Transverse colon (tissue), 4 donors: ENCODE results near the gene EXOSC1. TPM values are rescaled to one million over a fixed set of nuclear protein-coding genes. Genes with fewer than 3 reads are reported as not detected.

Experiments
- DNase-seq: peaks from one replicate; pipeline ENCODE4 v3.0.0-alpha.2; 2019
- H3K27ac ChIP-seq, 4 donors: fragments of 200-600 bp; sonication (generic); 2 replicates each; pipeline ENCODE4 v1.5.1; 2016 to 2018; ENCODE audit warnings: inconsistent platforms in 4 of 4
- H3K27me3 ChIP-seq: fragments of 200-600 bp; sonication (generic); 2 replicates; pipeline ENCODE4 v1.5.1; 2017; ENCODE audit warnings: inconsistent platforms
- H3K36me3 ChIP-seq, 4 donors: fragments of 200-600 bp; sonication (generic); 2 replicates each; pipeline ENCODE4 v1.5.1; 2017 to 2019; ENCODE audit warnings: inconsistent platforms in 4 of 4
- H3K4me1 ChIP-seq, 4 donors: fragments of 200-600 bp; sonication (generic); 2 replicates each; pipeline ENCODE4 v1.5.1; 2017 to 2020; ENCODE audit warnings: inconsistent platforms in 4 of 4
- H3K4me3 ChIP-seq, 4 donors: fragments of 200-600 bp; sonication (generic); 1 replicate in 1 of 4; 2 replicates in 3 of 4; pipeline versions ENCODE4 v1.5.1 to v1.6.1; 2017 to 2019; ENCODE audit warnings: inconsistent platforms in 4 of 4
- H3K9me3 ChIP-seq, 2 donors: fragments of 200-600 bp; sonication (generic); 2 replicates each; pipeline ENCODE4 v1.5.1; 2017 to 2019; ENCODE audit warnings: inconsistent platforms in 2 of 2
- CTCF ChIP-seq, 5 experiments: fragments of 200-600 bp in 3 of 5; fragments of 450-650 bp in 2 of 5; sonication (generic) in 3 of 5; IDR thresholded peaks; 1 replicate in 2 of 5; 2 replicates in 3 of 5; pipeline ENCODE4 v1.5.1; 2016 to 2017; ENCODE audit warnings: antibody characterized with exemption in 5 of 5, inconsistent platforms in 3 of 5, mild to moderate bottlenecking in 2 of 5, moderate library complexity in 1 of 5
- EP300 ChIP-seq: sonication (generic); formaldehyde crosslinking; IDR thresholded peaks from one replicate; pipeline ENCODE4 v1.6.1; 2017; ENCODE audit warnings: antibody characterized with exemption, low read depth
- POLR2A ChIP-seq: fragments of 450-650 bp; IDR thresholded peaks from one replicate; pipeline ENCODE4 v1.6.1; 2016; ENCODE audit warnings: antibody characterized with exemption, mild to moderate bottlenecking, moderate library complexity
- POLR2AphosphoS5 ChIP-seq, 3 donors: sonication (generic); formaldehyde crosslinking; IDR thresholded peaks; one replicate each; pipeline ENCODE4 v1.6.1; 2016; ENCODE audit warnings: antibody characterized with exemption in 3 of 3
- WGBS, 2 donors: methylation state at CpG; one replicate each; pipeline ENCODE4 v1.1.5; 2018; ENCODE audit warnings: low coverage in 1 of 2; 5-methylcytosine and 5-hydroxymethylcytosine counted together
- in situ Hi-C, 4 donors: fragments of 200-750 bp; cut with MboI; loops; one replicate each; pipeline versions ENCODE4 v1.15.0 to v1.15.1; 2017; ENCODE audit warnings: low sequenced_read_pairs in 3 of 4, low pct_ligation_motif_present in 1 of 4, low pct_unique_long_range_greater_than_20kb in 1 of 4
- intact Hi-C: fragments of 100-400 bp; cut with DNase I; formaldehyde crosslinking; loops from one replicate; pipeline ENCODE4 v1.15.1; 2023; ENCODE audit warnings: low total_unique reads
- total RNA-seq, 4 donors: library from RNA; depleted of rRNA; stranded (reverse); fragments of >200 nt; gene quantifications; one replicate each; pipeline ENCODE4 v1.1.0, GENCODE V29; 2016

Gene EXOSC1
- total RNA-seq, 4 donors from 2014 or later = 2.6 to 315 (median 26.1) TPM

GRCh38 chr10:97456686-97457065 is 10.9 kb upstream of the EXOSC1 start:
- intact Hi-C loops (no loop called here), in situ Hi-C loops (no loop called here)
- H3K4me1 ChIP-seq = no peaks in the 10 kb centered on the region

GRCh38 chr10:97456034-97456685 is 10.4 kb upstream of the EXOSC1 start:
- Histone ChIP-seq H3K27me3 (no peaks in the 10 kb centered on the region), H3K4me1 (no peaks in the 10 kb centered on the region), H3K9me3 (no peaks in the 10 kb centered on the region), H3K36me3 (peaks cover 0 to 40% (median 21%) of the 10 kb centered on the region in 4 donors), H3K4me3 (no peak overlapping the region), H3K27ac (no peak overlapping the region)
- 40 to 70% methylated on average over 3 to 5 of the region's 5 CpGs for WGBS, 2 donors
- no peak for TF ChIP-seq POLR2A
- no peak for TF ChIP-seq CTCF (IDR thresholded peaks at IDR 0.05)
- TF ChIP-seq POLR2AphosphoS5 (IDR thresholded peaks at IDR 0.05) = no peak
- TF ChIP-seq EP300 = no peak
- in situ Hi-C loops = no loop called here
- DNase-seq = no peak
- intact Hi-C loops = no loop called here

More at GRCh38 chr10:97456686-97457065, 10.9 kb upstream of the EXOSC1 start:
- WGBS, 2 donors = 81% methylated on average over 3 of the region's 3 CpGs; no CpG with 5 or more reads in 1 of the 2 donors
- H3K36me3 ChIP-seq = peaks cover 0 to 46% (median 23%) of the 10 kb centered on the region in 4 donors
- no peak for DNase-seq
- H3K27me3 ChIP-seq = no peaks in the 10 kb centered on the region
- H3K9me3 ChIP-seq = no peaks in the 10 kb centered on the region
- no peak overlapping the region for H3K4me3 ChIP-seq
- TF ChIP-seq POLR2A = no peak
- TF ChIP-seq POLR2AphosphoS5 (IDR thresholded peaks at IDR 0.05) = no peak
- no peak overlapping the region for H3K27ac ChIP-seq

GRCh38 chr10:97454330-97455036 is 8.7 kb upstream of the EXOSC1 start:
- Histone ChIP-seq H3K27ac (no peak overlapping the region), H3K9me3 (no peaks in the 10 kb centered on the region), H3K36me3 (peaks cover 0 to 28% (median 14%) of the 10 kb centered on the region in 4 donors), H3K4me3 (no peak overlapping the region), H3K4me1 (no peaks in the 10 kb centered on the region), H3K27me3 (no peaks in the 10 kb centered on the region)
- intact Hi-C loops (no loop called here), in situ Hi-C loops (no loop called here)
- TF ChIP-seq POLR2AphosphoS5 (IDR thresholded peaks at IDR 0.05) (no peak), CTCF (IDR thresholded peaks at IDR 0.05) (no peak), POLR2A (no peak), EP300 (no peak)
- no peak for DNase-seq
- 67 to 76% methylated on average over 3 of the region's 3 CpGs for WGBS, 2 donors

- H3K4me3 ChIP-seq = no peak overlapping the region
- no peaks in the 10 kb centered on the region for H3K27me3 ChIP-seq
- peaks cover 0 to 12% (median 5%) of the 10 kb centered on the region in 4 donors for H3K4me1 ChIP-seq
- H3K36me3 ChIP-seq = peaks cover 0 to 10% (median 3%) of the 10 kb centered on the region in 4 donors
- TF ChIP-seq EP300 (no peak), CTCF (IDR thresholded peaks at IDR 0.05) (no peak), POLR2AphosphoS5 (IDR thresholded peaks at IDR 0.05) (no peak), POLR2A (no peak)
- H3K9me3 ChIP-seq = no peaks in the 10 kb centered on the region
- in situ Hi-C loops = no loop called here
- intact Hi-C loops = no loop called here
- H3K27ac ChIP-seq = no peak overlapping the region
- WGBS, 2 donors = 95% methylated on average over 6 of the region's 6 CpGs; no CpG with 5 or more reads in 1 of the 2 donors
- DNase-seq = no peak
Measured at GRCh38 chr10:97452352-97452751, 6.5 kb upstream of the EXOSC1 start.
